ENCODE measurements around the gene DNAH14. TPM values are rescaled to one million over a fixed set of nuclear protein-coding genes. Genes with fewer than 3 reads are reported as not detected.

The DNAH14 gene
- total and polyA plus RNA-seq, 2 of the 8 experiments (the other 6 are each of a cell fraction or from before 2014, with no cell fraction given): 8.4 to 40.7 TPM

DNA sequence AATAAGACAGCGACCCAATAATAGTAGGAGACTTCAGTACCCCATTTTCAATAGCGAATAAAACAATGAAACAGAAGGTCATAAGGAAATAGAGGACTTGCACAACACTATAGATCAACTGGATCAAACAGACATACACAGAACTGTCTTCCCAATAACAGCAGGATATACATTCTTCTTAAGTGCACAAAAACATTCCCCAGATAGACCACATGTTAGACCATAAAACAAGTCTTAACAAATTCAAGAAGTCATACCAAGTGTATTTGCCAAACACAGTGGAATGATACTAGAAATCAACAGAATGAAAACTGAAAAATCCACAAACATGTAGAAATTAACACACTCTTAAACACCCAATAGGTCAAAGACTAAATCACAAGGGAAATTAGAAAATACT is 420.4 kb downstream of the DNAH14 start:
- no peaks in the 10 kb centered on the region for H3K36me3 ChIP-seq (ENCODE audit: control insufficient read depth in 2 of 4, insufficient read depth in 4 of 4, low read length in 3 of 4)
- H2AFZ ChIP-seq (ENCODE audit: low read length): no peak overlapping the region
- H3K18ac ChIP-seq (ENCODE audit: extremely low read depth, low read length): no peak overlapping the region
- no peak overlapping the region for H4K5ac ChIP-seq (ENCODE audit: insufficient read length, low read depth, low read length)
- H2BK120ac ChIP-seq (replicated peaks; ENCODE audit: low read depth, low read length): no peak overlapping the region
- no peak overlapping the region for H3K27ac ChIP-seq (ENCODE audit: low read depth, low read length)
- no peak overlapping the region for H3K14ac ChIP-seq (ENCODE audit: insufficient read length)
- no peak overlapping the region for H2AK5ac ChIP-seq (ENCODE audit: low read depth, low read length)
- H4K20me1 ChIP-seq (replicated peaks in 1 of 2; ENCODE audit: control insufficient read depth in 1 of 2, insufficient read depth in 2 of 2, low read length in 2 of 2): no peaks in the 10 kb centered on the region
- no peaks in the 10 kb centered on the region for H3K27me3 ChIP-seq (replicated peaks in 1 of 4; ENCODE audit: control insufficient read depth in 3 of 4, extremely low read depth in 1 of 4, insufficient read depth in 3 of 4, low read length in 3 of 4)
- H3K9me3 ChIP-seq (ENCODE audit: insufficient read depth in 2 of 2, low read depth in 1 of 2, low read length in 1 of 2): no peaks in the 10 kb centered on the region
- H3K4me1 ChIP-seq (replicated peaks in 1 of 4; ENCODE audit: control insufficient read depth in 3 of 4, insufficient read depth in 4 of 4, low read length in 3 of 4): no peaks in the 10 kb centered on the region
- no peak overlapping the region for H4K8ac ChIP-seq (ENCODE audit: extremely low read depth, insufficient read depth, low read length)
- H3K4me2 ChIP-seq (ENCODE audit: insufficient read depth in 1 of 2, low read depth in 2 of 2, low read length in 2 of 2): no peak overlapping the region
- no peak overlapping the region for H2BK12ac ChIP-seq (ENCODE audit: low read depth, low read length)
- H3K23me2 ChIP-seq (ENCODE audit: low read depth, low read length): no peaks in the 10 kb centered on the region
- H2BK5ac ChIP-seq (ENCODE audit: low read depth, low read length): no peak overlapping the region
- DNase-seq (ENCODE audit: low read depth in 1 of 2, low spot score in 2 of 2) (no peak), FAIRE-seq (no peak)
- no peak overlapping the region for H3K4ac ChIP-seq (replicated peaks; ENCODE audit: insufficient read length, low read depth, low read length)
- no peak overlapping the region for H3K23ac ChIP-seq (ENCODE audit: insufficient read length)
- H3K56ac ChIP-seq (replicated peaks; ENCODE audit: insufficient read length, low read depth, low read length): no peak overlapping the region
- no peak overlapping the region for H2BK15ac ChIP-seq (ENCODE audit: low read length)
- POLR2A ChIA-PET (ENCODE audit: partially characterized antibody): no interaction called here
- CTCF ChIA-PET (ENCODE audit: partially characterized antibody): interaction anchor here (0.6 to 1.0 kb wide), 2 partner anchors 31 to 893 kb away, joined by 3 to 7 read pairs; no protein-coding TSS in a partner anchor
- WGBS, 2 experiments (ENCODE audit: extremely low coverage in 1 of 2, insufficient coverage in 1 of 2, insufficient read length in 1 of 2, insufficient replicate concordance in 2 of 2, low coverage in 1 of 2, low lambda C conversion rate in 2 of 2, missing lambda C conversion rate in 1 of 2): 81% methylated on average over 2 of the region's 2 CpGs; no CpG with 5 or more reads in 1 of the 2 experiments
- no peak overlapping the region for H3K4me3 ChIP-seq (ENCODE audit: extremely low read depth in 1 of 4, insufficient read depth in 2 of 4, low read depth in 3 of 4, low read length in 4 of 4)
- H3K9ac ChIP-seq (replicated peaks in 1 of 4; ENCODE audit: extremely low read depth in 1 of 4, low read depth in 3 of 4, low read length in 3 of 4): no peak overlapping the region
- H2BK20ac ChIP-seq (ENCODE audit: low read length): no peak overlapping the region
- no peaks in the 10 kb centered on the region for H3K79me2 ChIP-seq (ENCODE audit: control insufficient read depth in 1 of 2, insufficient read depth in 2 of 2, low read length in 2 of 2)
- no peak overlapping the region for H4K91ac ChIP-seq (replicated peaks; ENCODE audit: insufficient read length, low read length)
- no peaks in the 10 kb centered on the region for H3K79me1 ChIP-seq (ENCODE audit: low read depth, low read length)
- no peak for TF ChIP-seq HDAC6 (IDR thresholded peaks at IDR 0.05; ENCODE audit: low read depth, low read length)
- TF ChIP-seq JUN (IDR thresholded peaks at IDR 0.05; ENCODE audit: low read depth, low read length): no peak
- TF ChIP-seq CHD2 (IDR thresholded peaks at IDR 0.05; ENCODE audit: low read length): no peak
- TF ChIP-seq SIN3A (conservative IDR thresholded peaks at IDR 0.05 in 1 of 2, IDR thresholded peaks at IDR 0.05 in 1 of 2; ENCODE audit: low read depth in 1 of 2, low read length in 2 of 2): no peak
- TF ChIP-seq BCL11A (IDR thresholded peaks at IDR 0.05; ENCODE audit: low read depth in 2 of 2, low read length in 2 of 2): no peak

All from H1 (cell line).